Neural cell (in vitro differentiated cells): ENCODE results near the gene DOCK10. TPM values are rescaled to one million over a fixed set of nuclear protein-coding genes. Genes with fewer than 3 reads are reported as not detected.

Source experiments
- H2AFZ ChIP-seq: fragments of 200-600, 300-800 bp; sonication (generic), shearing (Covaris generic); 2 replicates; pipeline ENCODE4 v1.6.0; 2014; ENCODE audit warnings: low read depth, mild to moderate bottlenecking, antibody characterized with exemption, low read length, moderate library complexity
- H3F3A ChIP-seq: fragments of 200-600 bp; shearing (Covaris generic); 2 replicates; pipeline ENCODE4 v1.6.1; 2016; ENCODE audit warnings: mild to moderate bottlenecking, moderate library complexity, mixed read lengths, antibody characterized with exemption, low read length; ENCODE audit not compliant: insufficient read depth, poor library complexity, severe bottlenecking
- H3K27ac ChIP-seq: fragments of 200-600, 300-800 bp; sonication (generic), shearing (Covaris generic); 2 replicates; pipeline ENCODE4 v1.5.1; 2014; ENCODE audit warnings: mild to moderate bottlenecking, low read length, moderate library complexity
- H3K27me3 ChIP-seq: fragments of 300-800, 200-600 bp; sonication (generic), shearing (Covaris generic); 2 replicates; pipeline ENCODE4 v1.6.0; 2014; ENCODE audit warnings: mild to moderate bottlenecking, low read depth, low read length, moderate library complexity; ENCODE audit not compliant: insufficient read depth
- H3K36me3 ChIP-seq: fragments of 300-800, 200-600 bp; sonication (generic), shearing (Covaris generic); 2 replicates; pipeline ENCODE4 v1.5.1; 2014; ENCODE audit warnings: mild to moderate bottlenecking, antibody characterized with exemption, low read length, moderate library complexity; ENCODE audit not compliant: insufficient read depth
- H3K4me2 ChIP-seq: fragments of 300-800, 200-600 bp; sonication (generic), shearing (Covaris generic); 2 replicates; pipeline ENCODE4 v1.6.0; 2014; ENCODE audit warnings: mild to moderate bottlenecking, low read length
- H3K4me3 ChIP-seq: fragments of 300-800, 200-600 bp; sonication (generic), shearing (Covaris generic); 2 replicates; pipeline ENCODE4 v1.5.1; 2014; ENCODE audit warnings: mild to moderate bottlenecking, low read length, moderate library complexity
- H3K79me2 ChIP-seq: fragments of 200-600 bp; shearing (Covaris generic); replicated peaks from 2 replicates; pipeline ENCODE4 v1.6.0; 2014; ENCODE audit warnings: mild to moderate bottlenecking, low read length, moderate library complexity; ENCODE audit not compliant: insufficient read depth
- H3K9ac ChIP-seq: fragments of 300-800, 200-600 bp; sonication (generic), shearing (Covaris generic); 2 replicates; pipeline ENCODE4 v1.6.1; 2016; ENCODE audit warnings: mild to moderate bottlenecking, low read length, mixed read lengths
- H3K9me2 ChIP-seq: fragments of 200-600 bp; shearing (Covaris generic); 2 replicates; pipeline ENCODE4 v1.6.1; 2016; ENCODE audit warnings: mild to moderate bottlenecking, low read length, mixed read lengths; ENCODE audit not compliant: insufficient read depth
- H3K9me3 ChIP-seq: fragments of 200-600, 300-800 bp; sonication (generic), shearing (Covaris generic); 2 replicates; pipeline ENCODE4 v1.6.1; 2016; ENCODE audit warnings: mild to moderate bottlenecking, mixed run types, low read length, moderate library complexity, mixed read lengths
- H4K20me1 ChIP-seq: fragments of 200-600 bp; shearing (Covaris generic); 2 replicates; pipeline ENCODE4 v1.6.1; 2016; ENCODE audit warnings: mild to moderate bottlenecking, mixed run types; ENCODE audit not compliant: insufficient read depth
- CTCF ChIP-seq: fragments of 450-650 bp; IDR thresholded peaks from 2 replicates; pipeline ENCODE4 v1.5.1; 2014; ENCODE audit warnings: antibody characterized with exemption, mild to moderate bottlenecking, moderate library complexity; ENCODE audit not compliant: poor library complexity, severe bottlenecking
- EP300 ChIP-seq: fragments of 450-650 bp; conservative IDR thresholded peaks from 2 replicates; pipeline ENCODE4 v1.6.1; 2014; ENCODE audit warnings: antibody characterized with exemption, mild to moderate bottlenecking, moderate library complexity; ENCODE audit not compliant: poor library complexity, severe bottlenecking
- EZH2 ChIP-seq: fragments of 200-600, 300-800 bp; shearing (Covaris generic), sonication (generic); IDR thresholded peaks from 2 replicates; pipeline ENCODE4 v1.6.1; 2014; ENCODE audit warnings: antibody characterized with exemption, low read length, borderline replicate concordance, mild to moderate bottlenecking; ENCODE audit not compliant: insufficient read depth, poor library complexity, severe bottlenecking
- MXI1 ChIP-seq: fragments of 450-650 bp; conservative IDR thresholded peaks from 2 replicates; pipeline ENCODE4 v1.6.1; 2014; ENCODE audit warnings: antibody characterized with exemption, mild to moderate bottlenecking; ENCODE audit not compliant: poor library complexity, severe bottlenecking
- POLR2AphosphoS5 ChIP-seq: IDR thresholded peaks from 2 replicates; pipeline ENCODE4 v1.6.1; 2012
- RAD21 ChIP-seq: fragments of 450-650 bp; conservative IDR thresholded peaks from 2 replicates; pipeline ENCODE4 v1.6.1; 2014; ENCODE audit warnings: antibody characterized with exemption, mild to moderate bottlenecking, moderate library complexity
- REST ChIP-seq: IDR thresholded peaks from 2 replicates; pipeline ENCODE4 v1.6.1; 2012; ENCODE audit warnings: borderline replicate concordance
- SMC3 ChIP-seq: fragments of 450-650 bp; conservative IDR thresholded peaks from 2 replicates; pipeline ENCODE4 v1.6.1; 2014; ENCODE audit warnings: antibody characterized with exemption, mild to moderate bottlenecking, moderate library complexity; ENCODE audit not compliant: poor library complexity
- TAF1 ChIP-seq: IDR thresholded peaks from 2 replicates; pipeline ENCODE4 v1.6.1; 2012; ENCODE audit warnings: low read depth
- polyA plus RNA-seq: library from polyadenylated mRNA; depleted of rRNA; stranded (reverse); fragments of >200 nt; gene quantifications from 2 replicates; pipeline ENCODE4 v1.2.3, GENCODE V29; 2014

DOCK10 gene
- polyA plus RNA-seq, 1 donor from 2014 or later: 0.37 TPM

GRCh38 chr2:224948859-224949258, 93.4 kb downstream of the DOCK10 start:
- H3K4me3 ChIP-seq: no peak overlapping the region
- H3K9me3 ChIP-seq: no peaks in the 10 kb centered on the region
- TF ChIP-seq REST (no peak), EP300 (no peak), SMC3 (no peak), POLR2AphosphoS5 (no peak), TAF1 (no peak), MXI1 (no peak), CTCF (no peak), RAD21 (no peak), EZH2 (no peak)
- no peaks in the 10 kb centered on the region for H4K20me1 ChIP-seq
- H3K9ac ChIP-seq: peak overlapping the region; percentile 35
- H3K36me3 ChIP-seq: no peaks in the 10 kb centered on the region
- H3K27ac ChIP-seq: peak overlapping the region; percentile 85
- H3K9me2 ChIP-seq: no peaks in the 10 kb centered on the region
- no peaks in the 10 kb centered on the region for H3K79me2 ChIP-seq
- H3F3A ChIP-seq: no peaks in the 10 kb centered on the region
- H2AFZ ChIP-seq: no peak overlapping the region
- no peaks in the 10 kb centered on the region for H3K27me3 ChIP-seq
- no peak overlapping the region for H3K4me2 ChIP-seq

- Histone ChIP-seq H3K4me2 (peak overlapping the region; percentile 0), H3K27me3 (no peaks in the 10 kb centered on the region), H4K20me1 (no peaks in the 10 kb centered on the region), H3F3A (no peaks in the 10 kb centered on the region), H2AFZ (no peak overlapping the region), H3K4me3 (no peak overlapping the region), H3K27ac (peak overlapping the region; percentile 85), H3K79me2 (no peaks in the 10 kb centered on the region), H3K9ac (peak overlapping the region; percentile 43), H3K9me2 (no peaks in the 10 kb centered on the region), H3K36me3 (no peaks in the 10 kb centered on the region), H3K9me3 (no peaks in the 10 kb centered on the region)
- TF ChIP-seq TAF1 (no peak), REST (peak; percentile 61), EP300 (peak; percentile 85), MXI1 (no peak), POLR2AphosphoS5 (peak; percentile 51)
Measured at GRCh38 chr2:224948005-224948404, 94.3 kb downstream of the DOCK10 start.
